Lower leg skin (tissue), 3 donors: Measurements from ENCODE around the gene GPN2.

Source experiments
- POLR2A ChIP-seq, 2 donors: fragments of 450-650 bp; IDR thresholded peaks; one replicate each; pipeline ENCODE4 v1.6.1; 2016 to 2017; ENCODE audit warnings: antibody characterized with exemption in 2 of 2, mild to moderate bottlenecking in 1 of 2, moderate library complexity in 1 of 2
- TF ChIP-seq, protein P1 (sequence below), 3 donors: fragments of 450-650 bp; IDR thresholded peaks; one replicate each; pipeline ENCODE4 v1.5.1; 2016; ENCODE audit warnings: antibody characterized with exemption in 3 of 3, mild to moderate bottlenecking in 3 of 3, moderate library complexity in 2 of 3

DNA sequence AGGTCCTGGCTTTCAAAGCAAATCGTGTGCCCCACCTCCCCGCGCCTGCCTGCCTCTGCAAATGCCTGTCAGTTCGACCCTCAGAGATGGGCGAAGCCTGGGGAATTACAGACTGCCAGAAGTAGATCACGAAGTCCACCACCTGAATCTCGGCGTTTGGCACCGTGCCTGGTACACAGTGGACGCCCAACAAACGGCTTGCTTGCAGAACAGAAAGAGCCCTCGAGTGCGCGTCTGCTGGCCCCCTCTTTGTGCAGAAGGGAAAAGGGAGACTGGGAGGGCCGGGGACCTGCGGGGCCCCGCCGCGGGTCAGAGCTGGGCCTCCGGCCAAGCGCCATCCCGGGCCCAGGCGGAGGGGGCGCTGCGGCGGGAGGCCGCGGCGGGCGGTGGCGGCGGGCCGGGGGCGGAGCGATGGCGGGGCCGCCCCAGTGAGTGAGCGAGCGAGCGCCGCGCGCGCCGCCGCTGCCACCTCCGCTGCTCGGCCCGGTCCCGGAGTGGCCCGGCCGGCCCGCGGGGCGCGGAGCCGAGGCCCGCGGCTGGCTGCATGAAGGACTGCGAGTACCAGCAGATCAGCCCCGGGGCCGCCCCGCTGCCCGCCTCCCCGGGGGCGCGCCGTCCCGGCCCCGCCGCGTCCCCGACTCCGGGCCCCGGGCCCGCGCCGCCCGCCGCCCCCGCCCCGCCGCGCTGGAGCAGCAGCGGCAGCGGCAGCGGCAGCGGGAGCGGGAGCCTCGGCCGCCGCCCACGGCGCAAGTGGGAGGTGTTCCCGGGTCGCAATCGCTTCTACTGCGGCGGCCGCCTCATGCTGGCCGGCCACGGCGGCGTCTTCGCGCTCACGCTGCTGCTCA, 63.6 kb downstream of the GPN2 start, which contains the start of gene ZDHHC18:
- TF ChIP-seq POLR2A (IDR thresholded peaks at IDR 0.05) = no peak
- TF ChIP-seq, protein P1, sequence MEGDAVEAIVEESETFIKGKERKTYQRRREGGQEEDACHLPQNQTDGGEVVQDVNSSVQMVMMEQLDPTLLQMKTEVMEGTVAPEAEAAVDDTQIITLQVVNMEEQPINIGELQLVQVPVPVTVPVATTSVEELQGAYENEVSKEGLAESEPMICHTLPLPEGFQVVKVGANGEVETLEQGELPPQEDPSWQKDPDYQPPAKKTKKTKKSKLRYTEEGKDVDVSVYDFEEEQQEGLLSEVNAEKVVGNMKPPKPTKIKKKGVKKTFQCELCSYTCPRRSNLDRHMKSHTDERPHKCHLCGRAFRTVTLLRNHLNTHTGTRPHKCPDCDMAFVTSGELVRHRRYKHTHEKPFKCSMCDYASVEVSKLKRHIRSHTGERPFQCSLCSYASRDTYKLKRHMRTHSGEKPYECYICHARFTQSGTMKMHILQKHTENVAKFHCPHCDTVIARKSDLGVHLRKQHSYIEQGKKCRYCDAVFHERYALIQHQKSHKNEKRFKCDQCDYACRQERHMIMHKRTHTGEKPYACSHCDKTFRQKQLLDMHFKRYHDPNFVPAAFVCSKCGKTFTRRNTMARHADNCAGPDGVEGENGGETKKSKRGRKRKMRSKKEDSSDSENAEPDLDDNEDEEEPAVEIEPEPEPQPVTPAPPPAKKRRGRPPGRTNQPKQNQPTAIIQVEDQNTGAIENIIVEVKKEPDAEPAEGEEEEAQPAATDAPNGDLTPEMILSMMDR (IDR thresholded peaks at IDR 0.05) = no peak
